Left ventricle myocardium inferior (tissue), 1 donor: ENCODE results near the gene SLAIN1. TPM values are rescaled to one million over a fixed set of nuclear protein-coding genes. Genes with fewer than 3 reads are reported as not detected.

ENCODE experiments used
- DNase-seq: peaks from one replicate; pipeline ENCODE4 v3.0.0-alpha.2; 2020
- H3K27ac ChIP-seq: fragments of 200-600 bp; replicated peaks from 2 replicates; pipeline ENCODE4 v1.8.0; 2021
- H3K27me3 ChIP-seq: fragments of 200-600 bp; 2 replicates; pipeline ENCODE4 v1.8.0; 2021; ENCODE audit warnings: low read depth
- H3K36me3 ChIP-seq: fragments of 200-600 bp; 2 replicates; pipeline ENCODE4 v1.8.0; 2021
- H3K4me1 ChIP-seq: fragments of 200-600 bp; 2 replicates; pipeline ENCODE4 v1.8.0; 2021
- H3K4me3 ChIP-seq: fragments of 200-600 bp; 2 replicates; pipeline ENCODE4 v1.8.0; 2021; ENCODE audit warnings: mild to moderate bottlenecking, moderate library complexity
- H3K9me3 ChIP-seq: fragments of 200-600 bp; replicated peaks from 2 replicates; pipeline ENCODE4 v1.8.0; 2021
- CTCF ChIP-seq: fragments of 200-600 bp; IDR thresholded peaks from 2 replicates; pipeline ENCODE4 v1.8.0; 2021; ENCODE audit warnings: antibody characterized with exemption, mild to moderate bottlenecking, borderline replicate concordance
- intact Hi-C: fragments of 100-400 bp; cut with micrococcal nuclease; formaldehyde crosslinking; loops from one replicate; pipeline ENCODE4 v1.11.0; 2022
- total RNA-seq: library from RNA; stranded (reverse); fragmentation: NEBNext Ultra II Directional; extraction: Animal tissue kit (Norgen Biotek cat#: 25700); gene quantifications from one replicate; pipeline ENCODE4 v1.2.1, GENCODE V29; 2021
- donor health status: DM: no; HTN: yes; CAD: no; lungs with severe emphysema.

SLAIN1 gene
- total RNA-seq, 1 donor from 2014 or later, result 8.0 TPM

- intact Hi-C loops, result no loop called here
- H3K27ac ChIP-seq, result no peak overlapping the region
- no peaks in the 10 kb centered on the region for H3K27me3 ChIP-seq
- no peak for DNase-seq
- no peaks in the 10 kb centered on the region for H3K36me3 ChIP-seq
- TF ChIP-seq CTCF, result no peak
- no peaks in the 10 kb centered on the region for H3K9me3 ChIP-seq
- H3K4me3 ChIP-seq, result no peak overlapping the region
- H3K4me1 ChIP-seq, result peaks cover 15% of the 10 kb centered on the region
Observed at GRCh38 chr13:77728265-77729125, 31.0 kb downstream of the SLAIN1 start.

GRCh38 chr13:77729502-77730221 is 32.2 kb downstream of the SLAIN1 start:
- H3K36me3 ChIP-seq, result no peaks in the 10 kb centered on the region
- peak overlapping the region; percentile 4 for H3K27ac ChIP-seq
- DNase-seq, result no peak
- no peak overlapping the region for H3K4me3 ChIP-seq
- intact Hi-C loops, result no loop called here
- peaks cover 15% of the 10 kb centered on the region for H3K4me1 ChIP-seq
- TF ChIP-seq CTCF, result no peak
- no peaks in the 10 kb centered on the region for H3K9me3 ChIP-seq
- H3K27me3 ChIP-seq, result no peaks in the 10 kb centered on the region

GRCh38 chr13:77730572-77730971 is 33.1 kb downstream of the SLAIN1 start:
- no peaks in the 10 kb centered on the region for H3K9me3 ChIP-seq
- TF ChIP-seq CTCF, result no peak
- DNase-seq, result no peak
- H3K27me3 ChIP-seq, result no peaks in the 10 kb centered on the region
- H3K4me3 ChIP-seq, result no peak overlapping the region
- H3K36me3 ChIP-seq, result no peaks in the 10 kb centered on the region
- no peak overlapping the region for H3K27ac ChIP-seq
- peaks cover 15% of the 10 kb centered on the region for H3K4me1 ChIP-seq
- intact Hi-C loops, result no loop called here

GRCh38 chr13:77732287-77732686 is 34.8 kb downstream of the SLAIN1 start:
- TF ChIP-seq CTCF, result no peak
- intact Hi-C loops, result no loop called here
- H3K36me3 ChIP-seq, result no peaks in the 10 kb centered on the region
- peaks cover 15% of the 10 kb centered on the region for H3K4me1 ChIP-seq
- no peak overlapping the region for H3K27ac ChIP-seq
- H3K9me3 ChIP-seq, result no peaks in the 10 kb centered on the region
- H3K27me3 ChIP-seq, result no peaks in the 10 kb centered on the region
- no peak overlapping the region for H3K4me3 ChIP-seq
- DNase-seq, result no peak

GRCh38 chr13:77733674-77734073 is 36.2 kb downstream of the SLAIN1 start:
- H3K36me3 ChIP-seq, result no peaks in the 10 kb centered on the region
- H3K9me3 ChIP-seq, result no peaks in the 10 kb centered on the region
- intact Hi-C loops, result no loop called here

More at GRCh38 chr13:77733674-77734073, 36.2 kb downstream of the SLAIN1 start:
- Histone ChIP-seq H3K27ac (no peak overlapping the region), H3K27me3 (no peaks in the 10 kb centered on the region), H3K4me1 (peaks cover 10% of the 10 kb centered on the region), H3K4me3 (no peak overlapping the region)
- no peak for DNase-seq
- no peak for TF ChIP-seq CTCF
